HG02970 (cell line): ENCODE data around the gene ST3GAL5.
"Not testable (repeated sequence)": the region's sequence is repeated elsewhere in the genome, so short reads cannot be mapped to it uniquely, and the experiment has no call there.

Source experiments
- ATAC-seq: cut with Tn5 transposase; IDR thresholded peaks from one replicate; pipeline ENCODE4 v1.9.1; 2021; ENCODE audit warnings: mild to moderate bottlenecking, moderate library complexity, moderate number of reproducible peaks; ENCODE audit not compliant: unreplicated experiment, low FRiP score

Gene ST3GAL5

DNA sequence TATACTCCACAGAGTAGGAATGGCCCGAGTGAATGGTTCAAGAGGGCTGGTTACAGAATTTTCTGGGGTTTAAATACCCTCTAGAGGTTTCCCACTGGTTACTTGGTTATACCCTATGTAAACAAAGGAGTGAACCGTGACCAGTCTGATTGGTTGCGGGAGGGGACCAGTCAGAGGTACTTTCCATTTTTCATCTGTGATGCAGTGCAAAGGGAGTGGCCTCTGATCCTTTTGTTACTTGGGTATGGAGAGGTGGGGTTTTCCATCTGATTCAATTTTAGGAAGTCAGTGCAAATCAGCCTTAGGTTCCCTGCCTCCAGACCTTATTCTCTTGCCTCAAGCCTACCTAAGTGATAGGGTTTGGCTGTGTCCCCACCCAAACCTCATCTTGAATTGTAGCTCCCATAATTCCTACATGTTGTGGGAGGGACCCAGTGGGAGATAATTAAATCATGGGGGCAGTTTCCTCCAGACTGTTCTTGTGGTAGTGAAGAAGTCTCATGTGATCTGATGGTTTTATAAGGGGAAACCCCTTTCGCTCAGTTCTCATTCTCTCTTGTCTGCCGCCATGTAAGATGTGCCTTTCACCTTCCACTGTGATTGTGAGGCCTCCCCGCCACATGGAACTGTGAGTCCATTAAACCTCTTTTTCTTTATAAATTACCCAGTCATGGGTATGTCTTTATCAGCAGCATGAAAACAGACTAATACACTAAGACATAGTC lies 5.9 kb upstream of the ST3GAL5 start:
- not testable (repeated sequence) for ATAC-seq

DNA sequence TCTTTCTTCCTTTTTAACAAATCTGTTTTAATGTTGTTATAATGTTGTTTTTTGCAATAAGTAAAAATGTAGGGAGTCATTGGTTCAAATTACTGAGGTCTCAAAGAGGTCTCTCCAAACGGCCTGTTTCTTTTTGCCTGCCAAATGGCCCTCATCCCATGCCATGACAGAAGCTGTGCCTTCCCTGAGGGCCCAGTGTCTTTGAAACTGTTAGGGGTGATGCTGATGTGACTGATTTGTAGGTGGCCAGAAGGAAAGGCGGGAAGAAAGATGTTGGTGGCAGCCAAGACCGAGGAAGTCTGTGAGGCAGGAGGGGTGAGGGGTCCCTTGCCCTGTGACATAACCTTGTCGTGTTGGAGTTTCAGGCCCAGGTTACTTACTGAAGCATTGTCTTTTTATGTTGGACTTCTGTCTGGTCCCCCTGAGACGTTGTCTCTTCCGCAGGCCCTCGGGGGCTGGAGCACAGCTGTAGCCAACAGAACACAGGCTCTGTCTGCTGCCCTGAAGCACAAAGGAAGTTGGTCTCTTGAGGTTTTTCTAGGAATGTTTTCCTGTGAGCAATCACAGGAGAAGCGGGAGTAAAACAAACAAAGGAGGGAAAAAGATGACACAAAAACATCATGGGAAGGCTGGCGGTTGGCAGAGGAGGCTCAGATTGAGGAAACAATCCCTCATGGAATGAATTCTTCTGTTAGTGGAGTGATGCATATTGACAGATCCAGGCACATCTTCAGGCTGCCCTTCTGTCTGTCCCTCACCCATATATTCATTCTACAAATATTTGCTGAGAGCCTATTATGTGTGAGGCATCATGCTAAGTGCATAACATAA lies 4.9 kb upstream of the ST3GAL5 start:
- ATAC-seq: no peak

DNA sequence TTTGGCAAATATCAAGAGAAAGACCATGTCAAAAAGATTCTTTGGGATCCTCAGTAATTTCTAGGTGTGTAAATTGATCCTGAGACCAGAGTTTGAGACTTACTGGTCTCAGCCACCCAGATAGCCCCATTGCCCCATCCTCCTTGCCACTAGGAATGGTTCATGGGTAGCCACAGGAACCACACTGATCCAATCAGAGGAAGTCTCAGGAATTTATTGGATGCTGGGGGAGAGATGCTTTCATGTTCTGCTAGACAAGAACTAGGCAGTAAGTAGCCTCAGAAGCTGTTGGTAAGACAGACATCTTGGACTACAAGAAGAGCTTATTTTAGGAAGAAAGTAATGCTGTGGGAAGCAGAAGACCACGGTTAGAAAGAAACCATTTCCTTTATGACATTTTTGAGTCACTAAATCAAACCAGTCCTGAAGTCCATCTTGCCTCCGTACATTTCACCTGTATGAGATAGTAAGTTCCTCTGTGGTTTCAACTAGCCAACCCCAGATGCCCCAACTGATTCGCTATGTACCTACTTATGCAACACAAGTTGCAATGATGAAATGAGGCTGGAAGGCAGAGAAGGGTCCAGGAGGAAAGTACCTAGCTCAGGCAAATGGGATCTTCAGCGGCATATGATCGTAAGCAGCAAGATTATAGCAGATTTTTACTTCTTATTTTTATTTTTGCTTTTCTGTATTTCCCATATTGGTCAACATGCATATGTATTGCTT lies 3.6 kb upstream of the ST3GAL5 start:
- no peak for ATAC-seq

DNA sequence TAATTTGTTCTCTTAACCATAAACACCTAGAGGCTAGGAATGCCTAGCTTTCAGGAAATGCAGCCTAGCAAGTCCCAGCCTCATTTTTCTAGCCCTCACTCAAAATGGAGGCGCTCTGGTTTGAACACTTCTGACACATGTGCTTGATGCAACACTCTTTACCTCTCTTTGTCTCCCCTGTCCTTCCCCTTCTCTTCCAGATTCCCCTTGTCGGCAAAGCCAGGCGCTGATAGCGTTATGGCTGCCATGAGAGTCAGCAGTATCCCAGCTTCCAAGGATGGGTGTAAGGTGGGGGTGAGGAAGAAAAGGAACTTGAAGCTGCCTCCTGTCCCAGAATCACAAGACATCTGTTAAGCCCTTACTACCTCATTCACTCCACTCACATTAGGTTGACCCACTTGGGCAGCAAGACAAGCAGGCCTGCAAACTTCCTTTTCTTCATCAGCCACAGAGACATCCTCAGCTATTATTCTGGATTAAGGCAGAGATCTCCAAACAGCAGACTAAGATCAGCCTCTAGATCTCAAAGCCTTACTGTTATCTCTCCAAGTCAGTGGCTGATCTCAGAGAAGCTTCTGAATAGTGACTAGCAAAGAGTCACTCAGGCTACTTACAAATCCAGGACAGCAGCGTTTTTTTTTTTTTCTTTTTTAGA lies 1.9 kb upstream of the ST3GAL5 start:
- no peak for ATAC-seq

DNA sequence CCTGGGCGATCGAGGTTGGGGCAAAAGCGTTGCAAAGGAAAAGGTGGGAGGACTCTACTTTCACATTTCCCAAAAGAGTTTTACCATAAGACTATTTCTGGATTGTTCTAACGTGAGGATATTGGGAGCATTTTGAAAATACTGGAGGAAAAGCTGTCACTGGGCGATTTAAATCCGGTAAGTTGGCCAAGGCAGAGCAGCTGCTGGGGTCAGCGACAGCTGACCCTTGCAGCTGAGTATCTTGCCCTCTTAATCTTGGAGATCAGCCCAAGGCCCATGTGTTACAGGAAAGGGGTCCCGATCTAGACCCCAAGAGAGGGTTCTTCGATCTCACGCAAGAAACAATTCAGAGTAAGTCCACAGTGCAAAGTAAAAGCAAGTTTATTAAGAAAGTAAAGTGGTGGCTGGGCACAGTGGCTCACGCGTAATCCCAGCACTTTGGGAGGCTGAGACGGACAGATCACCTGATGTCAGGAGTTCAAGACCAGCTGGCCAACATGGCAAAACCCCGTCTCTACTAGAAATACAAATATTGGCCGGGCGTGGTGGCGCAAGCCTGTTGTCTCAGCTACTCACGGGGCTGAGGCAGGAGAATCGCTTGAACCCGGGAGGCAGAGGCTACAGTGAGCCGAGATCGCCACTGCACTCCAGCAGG lies 964 bp upstream of the ST3GAL5 start:
- ATAC-seq: no peak

DNA sequence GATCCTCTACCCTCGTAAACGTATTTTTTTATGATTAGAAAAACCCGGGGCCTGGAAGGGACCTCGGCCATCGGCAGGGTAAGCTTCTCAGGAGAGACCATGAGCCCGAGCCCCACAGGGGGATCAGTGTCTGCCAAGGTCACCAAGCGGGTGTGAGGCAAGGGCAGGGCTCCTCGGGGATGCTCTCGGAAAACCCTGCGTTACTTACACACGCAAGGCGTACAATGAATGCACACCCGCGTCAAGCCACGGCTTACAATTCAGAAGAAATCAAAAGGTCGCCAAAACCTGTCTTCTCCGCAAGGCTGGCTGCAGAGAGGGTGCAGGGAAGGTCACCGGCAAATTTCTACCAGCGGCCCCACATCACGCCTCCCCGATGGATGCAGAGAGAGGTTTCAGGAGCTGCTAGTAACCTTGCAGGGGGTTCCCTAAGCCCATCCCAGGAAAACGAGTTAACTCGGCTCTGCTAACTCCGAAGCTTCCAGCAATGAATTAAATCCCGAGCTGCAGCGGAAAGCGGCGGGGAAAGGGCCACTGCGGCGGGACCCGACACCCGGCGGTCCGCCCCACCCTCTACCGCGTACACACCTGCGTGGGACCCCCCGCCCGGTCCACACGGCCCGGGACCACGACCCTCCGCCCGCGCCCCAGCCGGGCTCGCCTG lies 638 bp downstream of the ST3GAL5 start:
- ATAC-seq: no peak

DNA sequence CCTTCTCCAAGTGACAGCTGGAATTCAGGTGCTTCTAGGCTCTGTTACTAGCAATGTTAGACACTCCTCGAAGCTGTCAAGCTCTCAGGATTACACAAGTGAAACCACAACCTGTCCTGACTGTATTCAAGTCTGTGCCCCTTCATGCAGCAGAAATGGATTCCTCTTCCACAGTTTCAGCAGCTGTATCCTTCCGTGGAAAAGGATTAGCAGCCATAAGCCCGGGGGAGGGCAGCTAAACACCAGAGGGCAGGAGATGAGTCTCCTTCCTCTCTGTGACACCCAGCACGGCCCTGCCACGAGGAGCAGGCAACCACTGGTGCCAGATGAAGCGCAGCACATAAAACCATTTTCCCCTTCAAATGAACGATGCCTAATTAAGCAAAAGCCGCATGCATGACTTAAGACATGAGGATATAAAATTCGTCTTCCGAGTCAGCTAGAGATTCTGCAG lies 1.2 kb downstream of the ST3GAL5 start:
- ATAC-seq: no peak

DNA sequence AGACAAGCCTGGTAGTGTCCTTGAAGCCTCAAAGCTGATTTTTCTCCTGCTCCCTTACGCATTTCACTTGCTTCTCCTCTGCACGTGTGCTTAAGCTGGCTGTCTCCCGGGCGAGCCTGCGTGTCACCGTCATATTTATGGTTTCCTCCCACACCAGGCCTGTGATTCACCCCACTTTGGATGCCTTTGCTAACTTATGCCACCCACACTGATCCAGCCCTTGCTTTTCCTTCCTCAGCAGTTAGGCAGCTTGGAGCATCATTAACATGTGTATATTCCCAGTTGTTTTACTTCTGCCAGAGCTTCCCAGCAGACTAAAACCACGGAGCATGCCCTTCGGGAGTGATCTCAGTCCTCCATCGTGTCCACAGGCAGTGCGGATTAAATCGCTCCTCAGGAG lies 2.2 kb downstream of the ST3GAL5 start:
- no peak for ATAC-seq

DNA sequence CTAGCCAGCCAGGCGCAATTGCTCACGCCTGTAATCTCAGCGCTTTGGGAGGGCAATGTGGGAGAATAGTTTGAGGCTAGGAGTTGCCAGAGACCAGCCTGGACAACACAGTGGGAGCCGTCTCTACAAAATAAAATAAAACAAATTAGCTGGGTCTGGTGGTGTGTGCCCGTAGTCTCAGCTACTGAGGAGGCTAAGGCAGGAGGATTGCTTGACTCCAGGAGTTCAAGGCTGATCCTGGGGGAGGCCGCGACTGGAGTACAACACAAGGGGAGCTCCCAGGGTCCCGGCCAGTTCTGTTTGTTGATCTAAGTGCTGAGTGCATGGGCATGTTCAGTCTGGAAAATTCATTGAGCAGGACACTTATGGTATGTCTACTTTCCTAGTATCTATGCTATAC lies 2.6 kb downstream of the ST3GAL5 start:
- no peak for ATAC-seq

DNA sequence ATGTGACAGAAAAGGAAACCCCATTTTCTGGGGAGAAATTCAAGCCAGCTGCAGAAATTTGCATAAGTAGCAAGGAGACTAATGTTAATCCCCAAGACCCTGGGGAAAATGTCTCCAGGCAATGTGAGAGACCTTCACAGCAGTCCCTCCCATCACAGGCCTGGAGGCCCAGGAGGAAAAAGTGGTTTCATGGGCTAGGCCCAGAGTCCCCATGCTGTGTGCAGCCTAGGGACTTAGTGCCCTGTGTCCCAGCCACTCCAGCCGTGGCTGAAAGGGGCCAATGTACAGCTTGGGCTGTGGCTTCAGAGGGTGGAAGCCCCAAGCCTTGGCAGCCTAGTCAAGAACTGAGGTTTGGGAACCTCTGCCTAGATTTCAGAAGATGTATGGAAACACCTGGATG lies 7.0 kb downstream of the ST3GAL5 start:
- not testable (repeated sequence) for ATAC-seq

DNA sequence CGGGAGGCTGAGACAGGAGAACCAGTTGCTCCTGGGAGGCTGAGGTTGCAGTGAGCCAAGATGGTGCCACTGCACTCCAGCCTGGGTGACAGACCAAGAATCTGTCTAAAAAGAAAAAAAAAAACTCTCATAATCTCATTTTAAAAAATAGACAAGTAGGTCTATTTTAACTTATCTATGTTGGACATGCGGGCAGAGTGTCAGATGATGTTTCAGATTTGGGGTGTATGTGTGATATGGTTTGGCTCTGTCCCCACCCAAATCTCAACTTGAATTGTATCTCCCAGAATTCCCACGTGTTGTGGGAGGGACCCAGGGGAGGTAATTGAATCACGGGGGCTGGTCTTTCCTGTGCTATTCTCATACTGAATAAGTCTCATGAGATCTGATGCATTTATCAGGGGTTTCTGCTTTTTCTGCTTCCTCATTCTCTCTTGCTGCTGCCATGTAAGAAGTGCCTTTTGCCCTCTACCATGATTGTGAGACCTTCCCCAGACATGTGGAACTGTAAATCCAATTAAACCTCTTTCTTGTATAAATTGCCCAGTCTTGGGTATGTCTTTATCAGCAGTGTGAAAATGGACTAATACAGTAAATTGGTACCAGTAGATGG lies 8.0 kb downstream of the ST3GAL5 start:
- not testable (repeated sequence) for ATAC-seq

DNA sequence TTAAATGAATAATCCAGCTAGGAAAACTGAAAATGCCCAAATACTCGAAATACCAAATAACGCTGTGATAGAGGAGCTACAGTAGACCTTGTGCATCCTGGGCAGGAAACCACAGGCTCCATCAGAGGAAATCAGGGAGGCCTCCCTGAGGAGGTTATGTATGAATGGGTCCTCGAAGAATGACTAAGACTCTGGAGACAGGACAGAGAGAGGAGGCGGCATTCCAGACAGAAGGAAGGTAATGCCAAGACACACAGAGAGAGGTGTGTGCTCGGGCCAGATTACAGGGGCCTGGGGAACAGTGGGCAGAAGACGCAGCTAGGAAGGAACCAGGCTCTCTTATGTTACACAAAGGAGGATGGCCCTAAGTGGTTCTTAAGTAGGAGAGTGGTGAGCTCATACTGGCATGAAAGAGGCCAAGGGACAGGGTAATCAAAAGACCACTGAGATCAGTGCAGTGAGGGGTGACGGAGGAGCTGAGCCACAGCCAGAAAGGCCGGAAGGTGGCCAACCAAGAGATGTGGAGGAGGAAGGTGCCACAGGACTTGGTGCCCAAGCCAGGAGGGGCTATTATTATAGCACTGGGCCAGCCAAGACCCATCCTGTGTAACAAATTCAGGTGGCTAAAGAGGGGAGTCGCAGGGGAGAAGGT lies 9.9 kb downstream of the ST3GAL5 start:
- no peak for ATAC-seq

DNA sequence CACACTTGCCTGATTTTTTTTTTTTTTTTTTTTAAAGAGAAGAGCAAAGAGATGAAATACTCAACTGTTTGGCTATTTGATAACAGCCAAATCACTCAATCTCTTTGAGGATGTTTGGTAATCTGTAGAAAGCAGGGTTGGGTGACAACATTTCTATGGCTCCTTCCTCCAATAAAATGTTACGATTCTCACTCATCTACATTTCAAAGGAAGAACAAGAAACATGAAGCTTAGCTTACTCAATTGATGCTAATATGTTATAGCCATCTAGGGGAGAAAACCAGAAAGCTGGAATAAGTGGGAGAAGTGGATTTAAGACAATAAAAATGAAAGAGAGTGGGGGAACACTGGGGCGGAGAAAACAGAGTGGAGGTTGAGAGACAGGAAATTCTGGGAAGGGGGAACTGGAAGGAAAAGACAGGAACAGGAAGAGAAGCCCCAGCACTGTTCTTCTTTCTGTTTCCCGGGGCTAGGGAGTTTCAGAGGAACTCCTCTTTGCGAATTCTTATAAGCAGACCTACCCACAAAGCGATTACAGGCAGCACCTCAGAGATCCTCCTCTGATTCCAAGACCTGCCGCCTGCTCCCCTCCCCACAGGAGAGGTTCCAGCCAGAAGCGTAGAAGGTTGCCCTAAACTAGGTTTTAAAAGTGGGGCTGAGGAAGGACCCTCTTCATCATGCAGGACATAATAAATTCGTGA lies 13.3 kb downstream of the ST3GAL5 start:
- ATAC-seq: no peak

DNA sequence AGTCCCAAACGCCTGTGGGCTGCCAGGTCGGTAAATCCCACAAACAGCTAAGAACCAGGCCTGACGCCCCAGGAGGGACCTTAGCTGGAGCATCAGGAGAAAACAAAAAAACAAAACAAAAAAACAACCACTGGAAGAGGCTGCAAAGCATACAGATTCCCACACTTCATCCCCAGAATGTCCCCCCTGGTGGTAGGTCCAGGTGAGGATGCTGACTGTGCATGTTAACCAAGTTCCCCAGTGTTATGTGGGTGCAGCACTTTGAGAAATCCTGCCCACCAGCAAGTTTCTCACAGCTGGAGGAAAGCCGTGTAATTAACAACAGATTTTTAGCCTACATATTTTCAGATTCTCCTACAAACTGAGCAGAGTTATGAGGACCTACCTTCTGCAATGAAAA lies 15.1 kb downstream of the ST3GAL5 start:
- ATAC-seq: no peak

DNA sequence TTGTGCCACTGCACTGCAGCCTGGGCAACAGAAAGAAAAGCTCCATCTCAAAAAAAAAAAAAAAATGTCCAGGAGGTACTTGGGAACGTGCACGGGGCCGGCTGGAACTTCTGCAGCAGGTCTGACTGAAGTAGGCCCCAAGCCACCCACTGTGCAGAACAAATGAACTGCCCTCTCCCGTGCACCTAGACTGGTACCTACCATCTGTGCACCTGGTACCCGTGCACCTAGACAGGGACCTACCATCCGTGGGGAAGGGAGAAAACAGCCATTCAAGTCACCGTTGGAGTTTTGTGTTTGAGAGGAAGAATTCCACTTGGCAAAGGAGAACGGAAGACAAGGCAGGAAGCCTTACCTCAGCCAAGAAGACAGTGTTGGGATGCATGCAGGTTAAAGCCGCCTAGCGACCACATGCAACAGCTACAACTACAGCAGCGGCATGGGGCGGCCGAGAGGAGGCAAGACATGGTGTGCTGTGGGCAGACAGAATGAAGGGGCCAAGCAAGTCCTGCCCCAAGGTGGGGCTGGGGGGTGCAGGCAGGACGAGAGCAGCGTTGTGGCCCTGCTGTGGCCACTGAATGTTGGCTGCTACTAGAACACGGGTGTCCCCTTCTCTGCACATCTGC lies 16.1 kb downstream of the ST3GAL5 start:
- no peak for ATAC-seq

DNA sequence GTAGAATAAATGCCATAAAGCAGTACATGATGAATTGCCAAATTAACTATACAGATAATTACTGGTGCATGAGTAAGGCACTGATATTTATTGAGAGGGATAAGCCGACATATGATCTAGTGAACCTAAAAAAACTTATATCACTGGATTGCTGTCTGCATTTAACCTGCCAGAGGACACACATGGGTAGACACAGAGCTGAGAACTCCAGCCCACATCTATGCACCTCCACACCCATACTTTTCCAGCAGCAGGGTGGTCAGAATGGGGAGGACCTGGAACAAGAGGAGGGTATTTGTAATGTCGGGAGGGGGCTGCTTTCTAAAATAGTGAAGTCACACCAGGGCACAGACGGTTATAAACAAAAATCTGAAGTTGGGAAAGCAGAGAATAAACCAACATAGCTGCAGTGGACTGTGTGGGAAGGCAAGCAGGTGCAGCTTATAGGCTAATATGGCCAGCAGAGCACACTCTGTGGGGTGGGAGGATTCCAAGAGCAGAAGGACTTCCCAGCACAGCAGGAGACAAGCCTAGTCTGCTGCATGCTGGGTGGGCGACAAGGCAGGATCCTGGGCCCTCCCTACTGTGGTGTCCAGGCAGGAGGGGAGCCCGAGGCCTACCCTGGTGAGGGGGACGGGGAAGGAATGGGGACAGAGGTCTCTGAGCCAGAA lies 17.2 kb downstream of the ST3GAL5 start:
- no peak for ATAC-seq

DNA sequence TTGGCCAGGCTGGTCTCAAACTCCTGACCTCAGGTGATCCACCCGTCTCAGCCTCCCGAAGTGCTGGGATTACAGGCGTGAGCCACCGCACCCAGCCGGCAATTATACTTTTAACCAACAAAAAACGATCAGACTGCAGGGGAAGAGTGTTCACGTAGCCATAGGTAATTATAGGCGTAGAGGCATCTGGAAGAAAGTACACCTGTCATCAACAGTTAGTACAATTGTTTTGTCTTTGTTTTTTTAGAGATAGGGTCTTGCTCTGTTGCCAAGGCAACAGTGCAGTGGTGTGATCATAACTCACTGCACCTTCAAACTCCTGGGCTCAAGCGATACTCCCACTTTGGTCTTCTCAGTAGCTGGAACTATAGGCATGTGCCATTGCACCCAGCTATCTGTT lies 20.0 kb downstream of the ST3GAL5 start:
- ATAC-seq: no peak
